Measurements from ENCODE around the gene MTARC1. TPM values are rescaled to one million over a fixed set of nuclear protein-coding genes. Genes with fewer than 3 reads are reported as not detected.

Gene MTARC1
- total RNA-seq, 4 donors from 2014 or later: 44.0 to 96.5 (median 59.7) TPM

GRCh38 chr1:220810179-220810653, 23.5 kb downstream of the MTARC1 start:
- 31 to 32% methylated on average over 20 of the region's 20 CpGs for WGBS, 2 donors
- Histone ChIP-seq H3K4me1 (peaks cover 0 to 5% of the 10 kb centered on the region in 2 donors), H3K27me3 (no peaks in the 10 kb centered on the region), H3K27ac (no peak overlapping the region), H3K9me3 (no peaks in the 10 kb centered on the region), H3K36me3 (peaks cover 8 to 12% of the 10 kb centered on the region in 2 donors), H3K4me3 (replicated peaks in 1 of 3) (no peak overlapping the region)
- TF ChIP-seq CTCF (IDR thresholded peaks at IDR 0.05): peak; percentile 76 to 90 (median 86)
- no peak for TF ChIP-seq POLR2A (IDR thresholded peaks at IDR 0.05)
- intact Hi-C loops (cut with DNase I): loop anchor here (10.0 kb wide), 1 partner anchor 395 kb away; no protein-coding TSS in a partner anchor
- DNase-seq: peak; percentile 77 to 78

- Histone ChIP-seq H3K9me3 (no peaks in the 10 kb centered on the region), H3K27me3 (no peaks in the 10 kb centered on the region), H3K27ac (no peak overlapping the region), H3K4me1 (peaks cover 2 to 10% of the 10 kb centered on the region in 2 donors), H3K36me3 (peaks cover 8 to 11% of the 10 kb centered on the region in 2 donors), H3K4me3 (replicated peaks in 1 of 3) (no peak overlapping the region)
- no peak for TF ChIP-seq POLR2A (IDR thresholded peaks at IDR 0.05)
- no peak for TF ChIP-seq CTCF (IDR thresholded peaks at IDR 0.05)
- intact Hi-C loops (cut with DNase I): loop anchor here (10.0 kb wide), 1 partner anchor 394 kb away; no protein-coding TSS in a partner anchor
- 67 to 77% methylated on average over 2 of the region's 2 CpGs for WGBS, 2 donors
- no peak for DNase-seq
Measured at GRCh38 chr1:220810963-220811362, 24.2 kb downstream of the MTARC1 start.

- peaks cover 8 to 11% of the 10 kb centered on the region in 2 donors for H3K36me3 ChIP-seq
- H3K4me3 ChIP-seq (replicated peaks in 1 of 3): no peak overlapping the region
- no peaks in the 10 kb centered on the region for H3K27me3 ChIP-seq
- no peaks in the 10 kb centered on the region for H3K9me3 ChIP-seq
- TF ChIP-seq POLR2A (IDR thresholded peaks at IDR 0.05): no peak
- DNase-seq: no peak
- intact Hi-C loops (cut with DNase I): loop anchor here (10.0 kb wide), 1 partner anchor 393 kb away; no protein-coding TSS in a partner anchor
- H3K27ac ChIP-seq: no peak overlapping the region
- H3K4me1 ChIP-seq: peaks cover 7 to 17% of the 10 kb centered on the region in 2 donors
- 93 to 96% methylated on average over 5 of the region's 5 CpGs for WGBS, 2 donors
Measured at GRCh38 chr1:220811695-220812094, 25.0 kb downstream of the MTARC1 start.

- H3K27ac ChIP-seq: no peak overlapping the region
- no peaks in the 10 kb centered on the region for H3K27me3 ChIP-seq
- H3K9me3 ChIP-seq: no peaks in the 10 kb centered on the region
- H3K4me3 ChIP-seq (replicated peaks in 1 of 3): no peak overlapping the region
- H3K4me1 ChIP-seq: peaks cover 7 to 19% of the 10 kb centered on the region in 2 donors
- intact Hi-C loops (cut with DNase I): loop anchor here (10.0 kb wide), 1 partner anchor 392 kb away; no protein-coding TSS in a partner anchor
- H3K36me3 ChIP-seq: peaks cover 8 to 11% of the 10 kb centered on the region in 2 donors
- TF ChIP-seq POLR2A (IDR thresholded peaks at IDR 0.05) (no peak), CTCF (IDR thresholded peaks at IDR 0.05) (no peak)
- 63 to 71% methylated on average over 6 of the region's 6 CpGs for WGBS, 2 donors
- no peak for DNase-seq
Measured at GRCh38 chr1:220812308-220812707, 25.6 kb downstream of the MTARC1 start.

GRCh38 chr1:220813013-220813412, 26.3 kb downstream of the MTARC1 start:
- TF ChIP-seq POLR2A (IDR thresholded peaks at IDR 0.05) (no peak), CTCF (IDR thresholded peaks at IDR 0.05) (no peak)
- H3K4me1 ChIP-seq: peaks cover 7 to 19% of the 10 kb centered on the region in 2 donors

More at GRCh38 chr1:220813013-220813412, 26.3 kb downstream of the MTARC1 start:
- intact Hi-C loops (cut with DNase I): loop anchor here (10.0 kb wide), 1 partner anchor 392 kb away; no protein-coding TSS in a partner anchor
- Histone ChIP-seq H3K27ac (no peak overlapping the region), H3K27me3 (no peaks in the 10 kb centered on the region), H3K9me3 (no peaks in the 10 kb centered on the region), H3K4me3 (replicated peaks in 1 of 3) (no peak overlapping the region), H3K36me3 (peaks cover 8 to 11% of the 10 kb centered on the region in 2 donors)
- WGBS, 2 donors: 83 to 92% methylated on average over 10 to 12 of the region's 12 CpGs
- DNase-seq: no peak
